ENCODE measurements around the gene CHURC1. TPM values are rescaled to one million over a fixed set of nuclear protein-coding genes. Genes with fewer than 3 reads are reported as not detected.

CHURC1 gene
- total RNA-seq, 1 donor from 2014 or later = 59.8 TPM

DNA sequence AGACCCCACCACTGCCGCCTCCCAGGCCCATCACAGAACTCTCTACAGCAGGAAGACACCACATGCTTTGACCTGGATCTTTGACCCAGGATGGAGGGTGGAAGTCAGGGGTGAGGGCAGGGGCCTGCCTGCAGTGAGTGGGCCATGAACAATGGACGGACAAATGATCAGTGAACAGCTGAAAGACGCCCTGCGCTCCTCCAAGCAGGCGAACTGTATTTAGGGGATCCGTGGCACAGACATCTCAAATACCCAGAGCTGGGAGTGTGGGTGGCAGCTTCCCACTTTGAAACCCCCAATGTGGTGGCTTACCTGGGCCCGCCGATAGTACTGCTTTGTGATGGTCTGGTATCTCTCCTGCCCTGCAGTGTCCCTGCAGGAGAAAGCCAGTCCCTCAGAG, 37.0 kb downstream of the CHURC1 start:
- Histone ChIP-seq H3K36me3 (no peaks in the 10 kb centered on the region), H2AFZ (replicated peaks) (no peak overlapping the region), H4K20me1 (ENCODE audit: low read depth) (peaks cover 5% of the 10 kb centered on the region), H3K79me2 (ENCODE audit: low read depth) (no peaks in the 10 kb centered on the region), H3K9ac (no peak overlapping the region), H3K4me2 (no peak overlapping the region), H3K27ac (no peak overlapping the region), H3K27me3 (no peaks in the 10 kb centered on the region), H3K4me3 (no peak overlapping the region), H3K4me1 (no peaks in the 10 kb centered on the region), H3F3A (ENCODE audit: low read depth) (no peaks in the 10 kb centered on the region), H3K9me3 (ENCODE audit: low read depth) (no peaks in the 10 kb centered on the region)
- no peak for DNase-seq (ENCODE audit: low spot score)
- Mint-ChIP-seq H3K36me3 (peaks cover 9% of the 10 kb centered on the region), H3K27me3 (ENCODE audit: insufficient read depth, low read depth) (no peaks in the 10 kb centered on the region), H3K9me3 (no peaks in the 10 kb centered on the region), H3K4me3 (no peak overlapping the region), H3K27ac (no peak overlapping the region), H3K4me1 (no peaks in the 10 kb centered on the region)
- TF ChIP-seq, protein P1, sequence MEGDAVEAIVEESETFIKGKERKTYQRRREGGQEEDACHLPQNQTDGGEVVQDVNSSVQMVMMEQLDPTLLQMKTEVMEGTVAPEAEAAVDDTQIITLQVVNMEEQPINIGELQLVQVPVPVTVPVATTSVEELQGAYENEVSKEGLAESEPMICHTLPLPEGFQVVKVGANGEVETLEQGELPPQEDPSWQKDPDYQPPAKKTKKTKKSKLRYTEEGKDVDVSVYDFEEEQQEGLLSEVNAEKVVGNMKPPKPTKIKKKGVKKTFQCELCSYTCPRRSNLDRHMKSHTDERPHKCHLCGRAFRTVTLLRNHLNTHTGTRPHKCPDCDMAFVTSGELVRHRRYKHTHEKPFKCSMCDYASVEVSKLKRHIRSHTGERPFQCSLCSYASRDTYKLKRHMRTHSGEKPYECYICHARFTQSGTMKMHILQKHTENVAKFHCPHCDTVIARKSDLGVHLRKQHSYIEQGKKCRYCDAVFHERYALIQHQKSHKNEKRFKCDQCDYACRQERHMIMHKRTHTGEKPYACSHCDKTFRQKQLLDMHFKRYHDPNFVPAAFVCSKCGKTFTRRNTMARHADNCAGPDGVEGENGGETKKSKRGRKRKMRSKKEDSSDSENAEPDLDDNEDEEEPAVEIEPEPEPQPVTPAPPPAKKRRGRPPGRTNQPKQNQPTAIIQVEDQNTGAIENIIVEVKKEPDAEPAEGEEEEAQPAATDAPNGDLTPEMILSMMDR (IDR thresholded peaks at IDR 0.05) = no peak
- no peak for TF ChIP-seq EZH2phosphoT487 (IDR thresholded peaks at IDR 0.05)
- TF ChIP-seq EZH2 (IDR thresholded peaks at IDR 0.05) = no peak

DNA sequence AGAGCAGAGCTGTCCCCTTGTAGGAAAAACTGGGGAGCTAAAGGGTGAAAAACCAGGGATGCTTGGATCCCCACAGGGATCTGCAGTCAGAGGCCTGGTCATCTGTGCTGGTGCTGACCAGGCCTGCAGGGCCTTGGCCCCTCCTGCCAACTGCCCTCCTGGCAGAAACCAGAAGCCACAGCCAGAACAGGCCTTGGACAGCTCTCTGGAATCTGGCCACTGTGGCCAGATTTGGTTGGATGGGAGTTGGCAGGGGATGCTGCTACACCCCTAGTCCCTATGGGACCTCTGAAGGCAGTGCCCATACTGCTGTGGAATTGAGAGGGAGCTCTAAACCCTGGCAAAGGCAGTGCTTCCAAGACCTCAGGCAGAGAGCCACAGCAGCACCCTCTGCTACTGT, 37.5 kb downstream of the CHURC1 start:
- peaks cover 5% of the 10 kb centered on the region for H4K20me1 ChIP-seq (ENCODE audit: low read depth)
- H3K4me1 ChIP-seq = no peaks in the 10 kb centered on the region
- Mint-ChIP-seq H3K4me3 (no peak overlapping the region), H3K27ac (no peak overlapping the region), H3K4me1 (no peaks in the 10 kb centered on the region), H3K27me3 (ENCODE audit: insufficient read depth, low read depth) (no peaks in the 10 kb centered on the region), H3K9me3 (no peaks in the 10 kb centered on the region), H3K36me3 (peaks cover 9% of the 10 kb centered on the region)
- no peak for DNase-seq (ENCODE audit: low spot score)
- no peak overlapping the region for H3K9ac ChIP-seq
- H3K79me2 ChIP-seq (ENCODE audit: low read depth) = no peaks in the 10 kb centered on the region
- H3K36me3 ChIP-seq = no peaks in the 10 kb centered on the region
- TF ChIP-seq, protein P1 (IDR thresholded peaks at IDR 0.05) = no peak
- TF ChIP-seq EZH2 (IDR thresholded peaks at IDR 0.05) (no peak), EZH2phosphoT487 (IDR thresholded peaks at IDR 0.05) (no peak)
- H3K27me3 ChIP-seq = no peaks in the 10 kb centered on the region
- no peak overlapping the region for H3K4me3 ChIP-seq
- no peaks in the 10 kb centered on the region for H3F3A ChIP-seq (ENCODE audit: low read depth)
- H2AFZ ChIP-seq (replicated peaks) = no peak overlapping the region
- no peak overlapping the region for H3K4me2 ChIP-seq
- H3K9me3 ChIP-seq (ENCODE audit: low read depth) = no peaks in the 10 kb centered on the region
- H3K27ac ChIP-seq = no peak overlapping the region

DNA sequence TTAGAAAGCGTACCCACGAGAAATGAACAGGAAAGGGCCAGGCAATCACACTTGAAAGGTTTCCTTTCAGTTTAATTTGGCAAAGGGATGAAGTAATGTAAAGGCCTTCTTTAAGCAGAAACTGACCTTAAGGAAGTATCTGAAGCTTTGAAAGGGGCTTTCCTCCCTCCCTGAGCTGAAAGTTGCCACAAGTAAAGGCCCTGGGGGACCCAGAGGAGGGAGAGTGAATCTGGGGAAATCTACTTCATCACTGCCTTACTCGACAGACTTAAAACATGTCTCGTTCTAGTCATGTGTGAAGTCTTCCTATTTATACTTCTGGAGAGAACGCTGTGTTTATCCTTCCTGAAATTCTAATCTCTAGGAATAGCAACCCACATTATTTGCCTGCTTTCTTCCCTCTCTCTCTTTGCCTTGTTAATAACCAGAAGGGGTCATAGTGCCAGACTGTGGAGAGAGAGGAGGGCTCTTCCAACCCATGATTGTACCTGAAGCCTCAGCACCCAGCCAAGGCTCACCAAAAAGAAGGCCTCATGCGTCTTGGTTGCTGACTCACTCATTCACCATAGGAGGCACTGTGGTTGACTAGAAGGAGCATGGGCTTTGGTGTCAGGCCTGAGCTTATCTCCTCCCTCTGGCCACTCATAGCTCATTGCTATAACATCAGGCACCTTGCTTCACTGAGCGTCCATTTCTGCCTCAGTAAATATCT, 38.5 kb downstream of the CHURC1 start:
- no peaks in the 10 kb centered on the region for H3K4me1 ChIP-seq
- peak; percentile 26 for DNase-seq (ENCODE audit: low spot score)
- no peak for TF ChIP-seq EZH2 (IDR thresholded peaks at IDR 0.05)
- TF ChIP-seq EZH2phosphoT487 (IDR thresholded peaks at IDR 0.05) = no peak
- TF ChIP-seq, protein P1 (IDR thresholded peaks at IDR 0.05) = peak; percentile 22
- no peaks in the 10 kb centered on the region for H3K9me3 ChIP-seq (ENCODE audit: low read depth)
- no peak overlapping the region for H2AFZ ChIP-seq (replicated peaks)
- no peaks in the 10 kb centered on the region for H3K9me3 Mint-ChIP-seq
- no peaks in the 10 kb centered on the region for H3K4me1 Mint-ChIP-seq
- no peak overlapping the region for H3K27ac Mint-ChIP-seq
- no peaks in the 10 kb centered on the region for H3K27me3 Mint-ChIP-seq (ENCODE audit: insufficient read depth, low read depth)
- no peak overlapping the region for H3K4me3 ChIP-seq
- H3K36me3 ChIP-seq = no peaks in the 10 kb centered on the region
- peaks cover 5% of the 10 kb centered on the region for H4K20me1 ChIP-seq (ENCODE audit: low read depth)
- H3K27me3 ChIP-seq = no peaks in the 10 kb centered on the region
- H3K27ac ChIP-seq = no peak overlapping the region
- no peak overlapping the region for H3K4me2 ChIP-seq
- H3K9ac ChIP-seq = no peak overlapping the region
- H3K79me2 ChIP-seq (ENCODE audit: low read depth) = no peaks in the 10 kb centered on the region
- H3F3A ChIP-seq (ENCODE audit: low read depth) = no peaks in the 10 kb centered on the region
- peaks cover 9% of the 10 kb centered on the region for H3K36me3 Mint-ChIP-seq
- H3K4me3 Mint-ChIP-seq = no peak overlapping the region

All from neural progenitor cell (in vitro differentiated cells).